Measurements from ENCODE around the gene CNTN5.

The CNTN5 gene

DNA sequence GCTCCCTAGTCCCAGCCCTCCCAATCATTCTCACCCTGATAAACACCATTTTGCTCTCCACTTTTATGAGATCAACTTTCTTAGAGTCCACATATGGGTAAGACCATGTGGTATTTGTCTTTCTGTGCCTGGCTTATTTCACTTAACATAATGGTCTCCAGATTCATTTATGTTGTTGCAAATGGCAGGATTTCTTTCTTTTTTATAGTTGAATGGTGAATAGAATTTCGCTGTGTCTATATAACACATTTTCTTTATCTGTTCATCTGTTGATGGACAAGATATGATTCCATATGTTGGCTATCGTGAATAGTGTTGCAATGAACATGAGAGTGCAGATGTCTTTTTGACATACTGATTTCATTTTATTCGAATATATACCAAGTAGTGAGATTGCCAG is 1298.9 kb downstream of the CNTN5 start:
- DNase-seq (ENCODE audit: low read depth in 2 of 2), result no peak

DNA sequence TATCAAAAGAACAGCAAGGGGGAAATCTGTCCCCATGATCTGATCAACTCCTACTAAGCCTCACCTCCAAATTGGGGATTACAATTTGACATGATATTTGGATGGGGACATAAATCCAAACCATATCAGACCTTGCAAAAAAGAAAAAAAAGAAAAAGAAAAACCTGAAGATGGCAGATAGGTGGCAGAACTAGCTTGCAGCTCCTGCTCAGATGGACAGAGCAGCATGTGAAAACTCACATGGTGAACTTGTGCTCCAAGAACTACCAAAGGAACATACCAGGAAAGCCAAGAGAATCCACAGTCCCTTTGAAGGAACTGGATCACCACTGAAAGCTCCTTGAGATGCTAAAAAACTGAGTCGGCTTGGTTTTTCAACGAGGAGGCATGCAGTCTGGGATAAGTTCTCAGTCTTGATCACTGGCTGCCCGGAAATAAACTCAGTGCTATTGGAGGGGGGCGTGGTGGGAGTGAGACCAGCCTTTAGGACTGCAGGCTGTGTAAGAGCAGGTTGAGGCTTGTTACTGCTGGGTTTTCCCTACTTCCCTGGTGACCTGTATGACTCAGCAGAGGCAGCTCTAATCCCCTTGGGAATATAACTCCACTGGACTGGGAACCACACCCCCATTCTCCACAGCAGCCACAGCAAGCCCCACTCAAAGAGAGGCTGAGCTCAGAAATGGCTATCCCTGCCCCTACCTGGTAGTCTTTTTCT is 1308.0 kb downstream of the CNTN5 start:
- no peak for DNase-seq (ENCODE audit: low read depth in 2 of 2)

- DNase-seq (ENCODE audit: low read depth in 2 of 2), result no peak
Observed at GRCh38 chr11:100329352-100329751, 1308.6 kb downstream of the CNTN5 start.

- DNase-seq (ENCODE audit: low read depth in 2 of 2), result no peak
Observed at GRCh38 chr11:100336873-100337272, 1316.1 kb downstream of the CNTN5 start.

- no peak for DNase-seq (ENCODE audit: low read depth in 2 of 2)
Observed at GRCh38 chr11:100338144-100338840, 1317.5 kb downstream of the CNTN5 start.

DNA sequence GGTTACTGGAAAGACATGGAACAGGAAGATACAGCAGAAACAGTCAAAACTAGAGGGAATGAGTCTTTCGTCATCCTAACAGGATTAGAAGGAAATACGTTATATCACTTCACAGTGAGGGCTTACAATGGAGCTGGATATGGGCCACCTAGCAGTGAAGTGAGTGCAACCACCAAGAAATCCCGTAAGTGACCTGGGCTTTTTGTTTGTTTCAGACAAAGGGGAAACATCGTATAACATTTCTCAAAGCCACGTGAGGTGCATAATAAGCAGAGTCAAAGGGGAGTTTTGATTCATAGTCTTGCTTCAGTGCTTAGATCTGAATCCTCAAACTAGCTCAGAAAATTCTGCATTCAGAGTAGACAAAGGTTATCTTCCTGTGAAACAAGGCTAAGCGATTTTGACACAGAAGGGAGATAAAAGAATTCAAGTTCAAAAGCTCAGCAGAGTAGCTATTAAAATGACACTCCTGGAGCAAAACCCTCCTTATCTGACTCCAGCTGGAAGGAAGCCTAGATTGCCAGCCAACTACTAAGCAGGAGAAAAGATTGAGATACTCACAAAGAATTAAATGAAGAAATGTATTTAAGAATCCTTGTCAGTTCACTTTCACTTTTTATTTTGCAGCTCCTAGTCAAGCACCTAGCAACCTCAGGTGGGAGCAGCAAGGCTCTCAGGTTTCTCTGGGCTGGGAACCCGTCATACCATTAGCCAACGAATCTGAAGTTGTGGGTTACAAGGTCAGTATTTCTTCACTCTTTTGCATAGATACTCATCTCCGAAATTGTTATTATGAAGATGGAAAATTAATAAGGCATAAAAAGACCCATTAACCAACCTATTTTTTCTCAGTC is 1319.9 kb downstream of the CNTN5 start:
- no peak for DNase-seq (ENCODE audit: low read depth in 2 of 2)

DNA sequence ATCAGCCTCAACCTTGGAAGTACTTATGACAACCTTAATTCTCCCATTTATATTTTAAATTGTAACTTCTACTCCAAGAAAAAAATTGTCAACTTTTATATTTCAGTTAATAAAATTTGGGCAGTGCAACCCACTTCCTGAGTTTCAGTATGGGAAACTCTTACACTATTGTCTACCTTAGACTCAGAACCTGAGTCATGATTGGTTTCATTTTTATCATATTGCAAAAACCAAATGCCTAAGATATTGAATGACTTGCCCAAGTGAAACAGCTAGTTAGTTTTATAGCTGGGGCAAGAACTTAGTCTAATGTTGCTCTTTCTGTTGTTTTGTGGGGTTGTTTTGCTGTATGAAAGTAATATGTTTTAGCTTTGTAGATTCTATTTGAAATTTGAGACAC is 1332.3 kb downstream of the CNTN5 start:
- no peak for DNase-seq (ENCODE audit: low read depth in 2 of 2)

- DNase-seq (ENCODE audit: low read depth in 2 of 2), result no peak
Observed at GRCh38 chr11:100354736-100355135, 1334.0 kb downstream of the CNTN5 start.

GRCh38 chr11:100356035-100356434 is 1335.3 kb downstream of the CNTN5 start:
- DNase-seq (ENCODE audit: low read depth in 2 of 2), result no peak

- no peak for DNase-seq (ENCODE audit: low read depth in 2 of 2)
Observed at GRCh38 chr11:100359281-100359680, 1338.5 kb downstream of the CNTN5 start.

GRCh38 chr11:100367892-100368291 is 1347.1 kb downstream of the CNTN5 start:
- no peak for DNase-seq (ENCODE audit: low read depth in 2 of 2)

DNA sequence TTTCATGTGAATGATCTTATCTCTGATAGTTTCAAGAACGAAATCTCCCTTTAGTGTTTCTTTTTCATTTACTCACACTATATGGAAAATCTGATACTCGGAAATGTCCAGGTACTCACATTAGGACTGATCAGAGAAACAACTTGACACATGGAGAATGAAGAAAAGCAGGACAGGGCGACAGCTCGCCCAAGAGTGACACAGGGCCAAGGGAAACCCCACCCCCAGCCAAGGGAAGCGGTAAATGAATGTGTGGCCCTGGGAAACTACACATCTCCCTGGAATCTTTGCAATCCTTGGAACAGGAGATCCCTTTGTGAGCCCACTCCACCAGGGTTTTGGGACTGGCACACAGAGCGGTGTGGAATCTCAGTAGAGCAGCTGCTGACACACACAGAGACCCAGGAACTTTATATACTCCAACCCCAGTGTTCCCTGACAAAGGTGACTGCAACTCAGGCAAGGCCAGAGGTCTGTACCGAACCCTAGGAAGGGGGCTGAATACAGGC is 1362.7 kb downstream of the CNTN5 start:
- DNase-seq (ENCODE audit: low read depth in 2 of 2), result no peak

- no peak for DNase-seq (ENCODE audit: low read depth in 2 of 2)
Observed at GRCh38 chr11:100396266-100396665, 1375.5 kb downstream of the CNTN5 start.

- DNase-seq (ENCODE audit: low read depth in 2 of 2), result no peak
Observed at GRCh38 chr11:100397401-100397800, 1376.7 kb downstream of the CNTN5 start.

- no peak for DNase-seq (ENCODE audit: low read depth in 2 of 2)
Observed at GRCh38 chr11:100403816-100404215, 1383.1 kb downstream of the CNTN5 start.

- no peak for DNase-seq (ENCODE audit: low read depth in 2 of 2)
Observed at GRCh38 chr11:100404907-100405306, 1384.2 kb downstream of the CNTN5 start.

Measured in stimulated activated CD8-positive, alpha-beta memory T cell treated with anti-CD3 and anti-CD28 coated beads, Interleukin-2, amount 100 ng/mL, for 48 hours (primary cell).